A673 (cell line): Measurements from ENCODE around the gene CD40. TPM values are rescaled to one million over a fixed set of nuclear protein-coding genes. Genes with fewer than 3 reads are reported as not detected.

ENCODE experiments used
- BruUV-seq: library from RNA; stranded (reverse); fragments of 400-500 nt; replicated peaks from 2 replicates; lab custom pipeline; 2021; lab: Mats Ljungman, UMichigan
- CTCF ChIA-PET: fragments of 300-600 bp; sonication (Branson Sonifier 250); formaldehyde crosslinking; loops from one replicate; lab custom pipeline; 2022; ENCODE audit warnings: antibody characterized with exemption; lab: Charles Lee
- POLR2A ChIA-PET: fragments of 300-600 bp; sonication (Branson Sonifier 250); formaldehyde crosslinking; loops from one replicate; lab custom pipeline; 2022; ENCODE audit warnings: antibody characterized with exemption; ENCODE audit not compliant: low non-redundant PET; lab: Charles Lee
- DNase-seq: peaks from one replicate; pipeline ENCODE4 v3.0.0-alpha.2; 2015; ENCODE audit warnings: low spot score
- H3K27ac ChIP-seq: fragments of 200-600 bp; sonication (generic); 2 replicates; pipeline ENCODE4 v1.5.1; 2016; ENCODE audit warnings: mixed run types, low read depth, mild to moderate bottlenecking, mixed read lengths, antibody characterized with exemption, low read length; ENCODE audit not compliant: poor library complexity, severe bottlenecking
- H3K27me3 ChIP-seq: fragments of 200-600 bp; sonication (generic); replicated peaks from 2 replicates; pipeline ENCODE4 v1.6.1; 2017; ENCODE audit warnings: mixed run types, low read depth, mild to moderate bottlenecking, mixed read lengths, antibody characterized with exemption, low read length; ENCODE audit not compliant: insufficient read depth, poor library complexity
- H3K36me3 ChIP-seq: fragments of 200-600 bp; sonication (generic); 2 replicates; pipeline ENCODE4 v1.6.1; 2016; ENCODE audit warnings: mixed run types, mild to moderate bottlenecking, mixed read lengths, antibody characterized with exemption, low read length; ENCODE audit not compliant: insufficient read depth, poor library complexity, severe bottlenecking
- H3K4me1 ChIP-seq: fragments of 200-600 bp; sonication (generic); 2 replicates; pipeline ENCODE4 v1.6.1; 2017; ENCODE audit warnings: mixed run types, mild to moderate bottlenecking, mixed read lengths, antibody characterized with exemption, low read length; ENCODE audit not compliant: insufficient read depth, poor library complexity, severe bottlenecking
- H3K4me3 ChIP-seq: fragments of 200-600 bp; sonication (generic); 2 replicates; pipeline ENCODE4 v1.5.1; 2016; ENCODE audit warnings: low read depth, mixed run types, mild to moderate bottlenecking, mixed read lengths, low read length; ENCODE audit not compliant: poor library complexity, severe bottlenecking
- H3K9me3 ChIP-seq: fragments of 200-600 bp; sonication (generic); 2 replicates; pipeline ENCODE4 v1.6.1; 2016; ENCODE audit warnings: mixed run types, low read depth, mild to moderate bottlenecking, mixed read lengths, antibody characterized with exemption, low read length; ENCODE audit not compliant: poor library complexity, severe bottlenecking
- CTCF ChIP-seq: fragments of 300-800, 200-600 bp; sonication (generic); conservative IDR thresholded peaks from 2 replicates; pipeline ENCODE4 v1.5.1; 2017; ENCODE audit warnings: low read depth, mild to moderate bottlenecking, antibody characterized with exemption, low read length, moderate library complexity, mixed read lengths
- EZH2 ChIP-seq: fragments of 200-600 bp; sonication (generic); IDR thresholded peaks from 2 replicates; pipeline ENCODE4 v1.6.1; 2017; ENCODE audit warnings: borderline replicate concordance, low read depth, mild to moderate bottlenecking, mixed read lengths, antibody characterized with exemption, low read length; ENCODE audit not compliant: poor library complexity, severe bottlenecking
- intact Hi-C: fragments of 100-400 bp; cut with micrococcal nuclease; formaldehyde crosslinking; loops from one replicate; pipeline ENCODE4 v1.10.0; 2022; ENCODE audit not compliant: unreplicated experiment
- total RNA-seq: library from RNA; stranded (reverse); gene quantifications from 2 replicates; pipeline ENCODE4 v1.2.3, GENCODE V29; 2021

Gene CD40
- total RNA-seq, 1 experiment from 2014 or later, result 16.3 TPM

- H3K4me3 ChIP-seq, result no peak overlapping the region
- intact Hi-C loops, result no loop called here
- BruUV-seq, result no TSS peak
- POLR2A ChIA-PET, result no interaction called here
- DNase-seq, result no peak
- H3K27ac ChIP-seq, result no peak overlapping the region
- H3K36me3 ChIP-seq, result peaks cover 12% of the 10 kb centered on the region
- TF ChIP-seq CTCF (no peak), EZH2 (no peak)
- CTCF ChIA-PET, result interaction anchor here (0.6 kb wide), 1 partner anchor 187 kb away, joined by 6 read pairs; no protein-coding TSS in a partner anchor
- no peaks in the 10 kb centered on the region for H3K9me3 ChIP-seq
- peaks cover 9% of the 10 kb centered on the region for H3K4me1 ChIP-seq
- H3K27me3 ChIP-seq, result no peaks in the 10 kb centered on the region
Measured at GRCh38 chr20:46122071-46122470, 4.0 kb downstream of the CD40 start.

- intact Hi-C loops, result no loop called here
- peaks cover 9% of the 10 kb centered on the region for H3K4me1 ChIP-seq
- H3K9me3 ChIP-seq, result no peaks in the 10 kb centered on the region
- H3K27me3 ChIP-seq, result no peaks in the 10 kb centered on the region
- POLR2A ChIA-PET, result no interaction called here
- DNase-seq, result no peak
- H3K4me3 ChIP-seq, result no peak overlapping the region
- CTCF ChIA-PET, result no interaction called here
- no TSS peak for BruUV-seq
- H3K27ac ChIP-seq, result no peak overlapping the region
- peaks cover 12% of the 10 kb centered on the region for H3K36me3 ChIP-seq
- no peak for TF ChIP-seq EZH2
- TF ChIP-seq CTCF, result no peak
Measured at GRCh38 chr20:46122516-46123481, 4.7 kb downstream of the CD40 start.

GRCh38 chr20:46123482-46124245, 5.5 kb downstream of the CD40 start:
- ChIA-PET POLR2A (no interaction called here), CTCF (no interaction called here)
- H3K36me3 ChIP-seq, result peaks cover 12% of the 10 kb centered on the region
- H3K27ac ChIP-seq, result no peak overlapping the region
- intact Hi-C loops, result no loop called here
- no peak for DNase-seq
- peaks cover 5% of the 10 kb centered on the region for H3K4me1 ChIP-seq
- no peaks in the 10 kb centered on the region for H3K27me3 ChIP-seq
- no peak overlapping the region for H3K4me3 ChIP-seq
- H3K9me3 ChIP-seq, result no peaks in the 10 kb centered on the region
- TF ChIP-seq EZH2, result no peak
- no peak for TF ChIP-seq CTCF
- no TSS peak for BruUV-seq
